Measurements from ENCODE around the gene NLGN1.

DNA sequence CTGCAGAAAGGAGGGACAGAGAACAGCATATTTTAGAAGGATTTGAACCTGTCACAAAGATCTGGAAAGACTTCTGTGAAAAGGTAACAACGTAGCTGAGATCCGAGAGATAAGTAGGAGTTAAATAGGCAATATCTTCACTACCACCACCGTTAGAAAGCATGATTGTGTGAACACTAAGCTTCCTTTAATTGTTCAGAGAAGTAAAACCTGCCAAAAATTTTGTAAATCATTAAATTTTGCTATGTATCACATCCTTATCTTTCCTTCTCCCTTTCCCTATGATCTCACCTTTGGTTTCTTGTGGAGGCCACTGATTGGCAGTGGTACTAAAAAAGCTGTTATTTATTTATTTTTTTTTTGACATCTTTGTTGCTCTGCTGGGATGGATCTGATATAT, 346.9 kb downstream of the NLGN1 start:
- TF ChIP-seq, protein P1, sequence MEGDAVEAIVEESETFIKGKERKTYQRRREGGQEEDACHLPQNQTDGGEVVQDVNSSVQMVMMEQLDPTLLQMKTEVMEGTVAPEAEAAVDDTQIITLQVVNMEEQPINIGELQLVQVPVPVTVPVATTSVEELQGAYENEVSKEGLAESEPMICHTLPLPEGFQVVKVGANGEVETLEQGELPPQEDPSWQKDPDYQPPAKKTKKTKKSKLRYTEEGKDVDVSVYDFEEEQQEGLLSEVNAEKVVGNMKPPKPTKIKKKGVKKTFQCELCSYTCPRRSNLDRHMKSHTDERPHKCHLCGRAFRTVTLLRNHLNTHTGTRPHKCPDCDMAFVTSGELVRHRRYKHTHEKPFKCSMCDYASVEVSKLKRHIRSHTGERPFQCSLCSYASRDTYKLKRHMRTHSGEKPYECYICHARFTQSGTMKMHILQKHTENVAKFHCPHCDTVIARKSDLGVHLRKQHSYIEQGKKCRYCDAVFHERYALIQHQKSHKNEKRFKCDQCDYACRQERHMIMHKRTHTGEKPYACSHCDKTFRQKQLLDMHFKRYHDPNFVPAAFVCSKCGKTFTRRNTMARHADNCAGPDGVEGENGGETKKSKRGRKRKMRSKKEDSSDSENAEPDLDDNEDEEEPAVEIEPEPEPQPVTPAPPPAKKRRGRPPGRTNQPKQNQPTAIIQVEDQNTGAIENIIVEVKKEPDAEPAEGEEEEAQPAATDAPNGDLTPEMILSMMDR (IDR thresholded peaks at IDR 0.05), result no peak
- TF ChIP-seq, protein P2, sequence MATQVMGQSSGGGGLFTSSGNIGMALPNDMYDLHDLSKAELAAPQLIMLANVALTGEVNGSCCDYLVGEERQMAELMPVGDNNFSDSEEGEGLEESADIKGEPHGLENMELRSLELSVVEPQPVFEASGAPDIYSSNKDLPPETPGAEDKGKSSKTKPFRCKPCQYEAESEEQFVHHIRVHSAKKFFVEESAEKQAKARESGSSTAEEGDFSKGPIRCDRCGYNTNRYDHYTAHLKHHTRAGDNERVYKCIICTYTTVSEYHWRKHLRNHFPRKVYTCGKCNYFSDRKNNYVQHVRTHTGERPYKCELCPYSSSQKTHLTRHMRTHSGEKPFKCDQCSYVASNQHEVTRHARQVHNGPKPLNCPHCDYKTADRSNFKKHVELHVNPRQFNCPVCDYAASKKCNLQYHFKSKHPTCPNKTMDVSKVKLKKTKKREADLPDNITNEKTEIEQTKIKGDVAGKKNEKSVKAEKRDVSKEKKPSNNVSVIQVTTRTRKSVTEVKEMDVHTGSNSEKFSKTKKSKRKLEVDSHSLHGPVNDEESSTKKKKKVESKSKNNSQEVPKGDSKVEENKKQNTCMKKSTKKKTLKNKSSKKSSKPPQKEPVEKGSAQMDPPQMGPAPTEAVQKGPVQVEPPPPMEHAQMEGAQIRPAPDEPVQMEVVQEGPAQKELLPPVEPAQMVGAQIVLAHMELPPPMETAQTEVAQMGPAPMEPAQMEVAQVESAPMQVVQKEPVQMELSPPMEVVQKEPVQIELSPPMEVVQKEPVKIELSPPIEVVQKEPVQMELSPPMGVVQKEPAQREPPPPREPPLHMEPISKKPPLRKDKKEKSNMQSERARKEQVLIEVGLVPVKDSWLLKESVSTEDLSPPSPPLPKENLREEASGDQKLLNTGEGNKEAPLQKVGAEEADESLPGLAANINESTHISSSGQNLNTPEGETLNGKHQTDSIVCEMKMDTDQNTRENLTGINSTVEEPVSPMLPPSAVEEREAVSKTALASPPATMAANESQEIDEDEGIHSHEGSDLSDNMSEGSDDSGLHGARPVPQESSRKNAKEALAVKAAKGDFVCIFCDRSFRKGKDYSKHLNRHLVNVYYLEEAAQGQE (IDR thresholded peaks at IDR 0.05; ENCODE audit: insufficient read depth in 1 of 2, low read depth in 2 of 2, low read length in 1 of 2), result no peak
- no peak for TF ChIP-seq SIN3A (IDR thresholded peaks at IDR 0.05; ENCODE audit: borderline replicate concordance, insufficient read depth, low read depth, low read length)
- no peak for TF ChIP-seq POLR2AphosphoS5 (IDR thresholded peaks at IDR 0.05; ENCODE audit: low read depth, low read length)
- no peak for TF ChIP-seq TCF7L2 (IDR thresholded peaks at IDR 0.05; ENCODE audit: low read depth, low read length)

All from Panc1 (cell line).